Trophoblast cell (in vitro differentiated cells and primary cell): ENCODE data around the gene WDR90.

Experiments used
- DNase-seq, 2 donors: peaks; one replicate each; pipeline ENCODE4 v3.0.0-alpha.2; 2016
- H2AFZ ChIP-seq: 2 replicates; pipeline ENCODE4 v1.6.1; 2013; ENCODE audit warnings: low read length, moderate library complexity, mild to moderate bottlenecking; ENCODE audit not compliant: insufficient read depth, poor library complexity
- H2AK5ac ChIP-seq: 2 replicates; pipeline ENCODE4 v1.6.1; 2013; ENCODE audit warnings: mild to moderate bottlenecking, low read length
- H2BK120ac ChIP-seq: 2 replicates; pipeline ENCODE4 v1.6.1; 2013; ENCODE audit warnings: low read length, mild to moderate bottlenecking, moderate library complexity; ENCODE audit not compliant: insufficient read depth, poor library complexity
- H2BK12ac ChIP-seq: 2 replicates; pipeline ENCODE4 v1.6.1; 2013; ENCODE audit warnings: mild to moderate bottlenecking, low read length, moderate library complexity
- H2BK5ac ChIP-seq: 2 replicates; pipeline ENCODE4 v1.6.1; 2013; ENCODE audit warnings: low read length, low read depth, moderate library complexity, mild to moderate bottlenecking; ENCODE audit not compliant: poor library complexity
- H3K14ac ChIP-seq: 2 replicates; pipeline ENCODE4 v1.6.1; 2013; ENCODE audit warnings: mild to moderate bottlenecking, low read length
- H3K18ac ChIP-seq: 2 replicates; pipeline ENCODE4 v1.6.1; 2013; ENCODE audit warnings: mild to moderate bottlenecking, low read length
- H3K23ac ChIP-seq: 2 replicates; pipeline ENCODE4 v1.6.1; 2013; ENCODE audit warnings: low read length
- H3K27ac ChIP-seq: 2 replicates; pipeline ENCODE4 v1.5.1; 2013; ENCODE audit warnings: low read depth, mild to moderate bottlenecking, inconsistent platforms, low read length, moderate library complexity
- H3K27me3 ChIP-seq: 2 replicates; pipeline ENCODE4 v1.6.1; 2013; ENCODE audit warnings: inconsistent platforms, mild to moderate bottlenecking, low read length, moderate library complexity; ENCODE audit not compliant: insufficient read depth
- H3K36me3 ChIP-seq, 2 experiments: 1 replicate in 1 of 2; 2 replicates in 1 of 2; pipeline ENCODE4 v1.6.1; 2013; ENCODE audit warnings: low read length in 2 of 2, mild to moderate bottlenecking in 2 of 2, moderate library complexity in 1 of 2; ENCODE audit not compliant: insufficient read depth in 2 of 2, control insufficient read depth in 1 of 2
- H3K4ac ChIP-seq: 2 replicates; pipeline ENCODE4 v1.6.1; 2013; ENCODE audit warnings: low read depth, mild to moderate bottlenecking, low read length, moderate library complexity
- H3K4me1 ChIP-seq, 2 experiments: 1 replicate in 1 of 2; 2 replicates in 1 of 2; pipeline ENCODE4 v1.6.1; 2013; ENCODE audit warnings: low read length in 2 of 2, mild to moderate bottlenecking in 2 of 2, moderate library complexity in 1 of 2; ENCODE audit not compliant: insufficient read depth in 2 of 2, control insufficient read depth in 1 of 2
- H3K4me2 ChIP-seq: 2 replicates; pipeline ENCODE4 v1.6.1; 2013; ENCODE audit warnings: inconsistent platforms, mild to moderate bottlenecking, low read length, moderate library complexity
- H3K4me3 ChIP-seq: 2 replicates; pipeline ENCODE4 v1.5.1; 2013; ENCODE audit warnings: mild to moderate bottlenecking, low read depth, low read length, inconsistent platforms
- H3K79me1 ChIP-seq: one replicate; pipeline ENCODE4 v1.6.1; 2013; ENCODE audit warnings: low read length
- H3K79me2 ChIP-seq: 2 replicates; pipeline ENCODE4 v1.6.1; 2013; ENCODE audit warnings: low read length, mild to moderate bottlenecking; ENCODE audit not compliant: control insufficient read depth, insufficient read depth, poor library complexity
- H3K9ac ChIP-seq: 2 replicates; pipeline ENCODE4 v1.6.1; 2013; ENCODE audit warnings: mild to moderate bottlenecking, low read length
- H3K9me3 ChIP-seq: 2 replicates; pipeline ENCODE4 v1.6.1; 2013; ENCODE audit warnings: low read depth, mild to moderate bottlenecking, control low read depth, inconsistent platforms, low read length; ENCODE audit not compliant: insufficient read depth
- H4K12ac ChIP-seq: 2 replicates; pipeline ENCODE4 v1.6.1; 2013; ENCODE audit warnings: low read depth, mild to moderate bottlenecking, low read length, moderate library complexity
- H4K8ac ChIP-seq: 2 replicates; pipeline ENCODE4 v1.6.1; 2013; ENCODE audit warnings: low read depth, mild to moderate bottlenecking, low read length, moderate library complexity
- H4K91ac ChIP-seq: one replicate; pipeline ENCODE4 v1.6.1; 2013; ENCODE audit warnings: low read depth, mild to moderate bottlenecking, low read length, moderate library complexity
- WGBS: extraction: QIAGEN DNeasy Blood & Tissue Kit; methylation state at CpG from one replicate; pipeline ENCODE4 v1.1.7; 2013; ENCODE audit warnings: missing lambda C conversion rate; ENCODE audit not compliant: insufficient read length, insufficient coverage; ENCODE audit errors: extremely low coverage; 5-methylcytosine and 5-hydroxymethylcytosine counted together

The WDR90 gene

DNA sequence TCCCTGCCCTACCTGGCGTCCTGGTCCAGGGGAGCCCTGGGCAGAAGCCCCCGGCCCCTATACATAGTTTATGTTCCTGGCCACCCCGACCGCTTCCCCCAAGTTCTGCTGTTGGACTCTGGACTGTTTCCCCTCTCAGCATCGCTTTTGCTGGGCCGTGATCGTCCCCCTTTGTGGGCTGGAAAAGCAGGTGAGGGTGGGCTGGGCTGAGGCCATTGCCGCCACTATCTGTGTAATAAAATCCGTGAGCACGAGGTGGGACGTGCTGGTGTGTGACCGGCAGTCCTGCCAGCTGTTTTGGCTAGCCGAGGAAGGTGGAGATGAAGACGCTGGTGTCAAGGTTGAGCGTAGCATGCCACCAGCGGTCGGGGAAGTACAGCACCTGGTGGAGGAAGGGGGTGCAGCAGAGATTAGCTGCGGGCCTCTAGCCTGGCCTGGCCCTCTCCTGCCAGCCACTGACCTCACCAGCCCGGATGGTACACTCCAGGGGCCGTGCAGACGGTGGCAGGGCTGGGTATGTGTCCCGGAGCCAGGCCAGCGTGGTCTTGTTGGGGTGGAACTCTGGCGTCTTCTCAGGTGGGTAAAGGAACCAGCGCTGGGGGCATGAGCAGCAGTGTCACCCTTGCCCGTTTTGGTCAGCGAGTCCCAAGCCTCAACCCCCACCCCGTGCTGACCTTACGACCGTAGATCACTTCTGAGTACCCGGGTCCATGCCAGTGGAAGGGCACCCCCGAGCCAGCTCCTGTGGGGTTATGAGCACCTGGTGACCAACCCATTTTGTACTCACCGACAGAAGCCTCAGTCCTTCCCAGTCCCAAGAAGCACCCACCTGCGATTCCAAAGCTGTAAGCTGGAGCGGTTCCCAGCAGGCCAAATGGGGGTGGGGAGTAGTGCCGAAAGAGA lies 33.6 kb downstream of the WDR90 start:
- WGBS: no CpG with 5 or more reads among the region's 36 CpGs
- no peak for DNase-seq
- Histone ChIP-seq H3K79me1 (peaks cover 14% of the 10 kb centered on the region), H3K27ac (no peak overlapping the region), H3K23ac (no peak overlapping the region), H3K4ac (peak overlapping the region; percentile 5), H3K14ac (no peak overlapping the region), H2BK5ac (no peak overlapping the region), H4K8ac (no peak overlapping the region), H3K9ac (peak overlapping the region; percentile 30), H2BK12ac (no peak overlapping the region), H2BK120ac (no peak overlapping the region), H2AK5ac (no peak overlapping the region), H3K79me2 (peaks cover 21% of the 10 kb centered on the region), H3K18ac (no peak overlapping the region), H4K91ac (no peak overlapping the region), H4K12ac (no peak overlapping the region), H2AFZ (no peak overlapping the region), H3K9me3 (peaks cover 6% of the 10 kb centered on the region), H3K4me2 (peak overlapping the region; percentile 90), H3K36me3 (peaks cover 52 to 57% of the 10 kb centered on the region in 2 experiments), H3K4me3 (no peak overlapping the region), H3K4me1 (peaks cover 27 to 32% of the 10 kb centered on the region in 2 experiments), H3K27me3 (no peaks in the 10 kb centered on the region)

GRCh38 chr16:683396-684070 lies 34.4 kb downstream of the WDR90 start:
- Histone ChIP-seq H4K8ac (peak overlapping the region; percentile 81), H3K36me3 (peaks cover 54 to 57% of the 10 kb centered on the region in 2 experiments), H2BK12ac (no peak overlapping the region), H3K9me3 (peaks cover 6% of the 10 kb centered on the region), H3K4me1 (peaks cover 27 to 32% of the 10 kb centered on the region in 2 experiments), H3K18ac (peak overlapping the region; percentile 60), H3K4me2 (peak overlapping the region; percentile 90), H2AFZ (peak overlapping the region; percentile 67), H4K12ac (peak overlapping the region; percentile 81), H3K9ac (peak overlapping the region; percentile 81), H4K91ac (peak overlapping the region; percentile 92), H3K4ac (peak overlapping the region; percentile 18), H3K27me3 (no peaks in the 10 kb centered on the region), H3K79me2 (peaks cover 21% of the 10 kb centered on the region), H3K27ac (peak overlapping the region; percentile 59), H3K79me1 (peaks cover 14% of the 10 kb centered on the region), H3K14ac (peak overlapping the region; percentile 97), H2BK120ac (peak overlapping the region; percentile 55), H3K4me3 (peak overlapping the region; percentile 98), H2AK5ac (peak overlapping the region; percentile 97), H2BK5ac (peak overlapping the region; percentile 47), H3K23ac (no peak overlapping the region)
- no CpG with 5 or more reads among the region's 57 CpGs for WGBS
- DNase-seq: peak in 1 of 2 donors; percentile 30

DNA sequence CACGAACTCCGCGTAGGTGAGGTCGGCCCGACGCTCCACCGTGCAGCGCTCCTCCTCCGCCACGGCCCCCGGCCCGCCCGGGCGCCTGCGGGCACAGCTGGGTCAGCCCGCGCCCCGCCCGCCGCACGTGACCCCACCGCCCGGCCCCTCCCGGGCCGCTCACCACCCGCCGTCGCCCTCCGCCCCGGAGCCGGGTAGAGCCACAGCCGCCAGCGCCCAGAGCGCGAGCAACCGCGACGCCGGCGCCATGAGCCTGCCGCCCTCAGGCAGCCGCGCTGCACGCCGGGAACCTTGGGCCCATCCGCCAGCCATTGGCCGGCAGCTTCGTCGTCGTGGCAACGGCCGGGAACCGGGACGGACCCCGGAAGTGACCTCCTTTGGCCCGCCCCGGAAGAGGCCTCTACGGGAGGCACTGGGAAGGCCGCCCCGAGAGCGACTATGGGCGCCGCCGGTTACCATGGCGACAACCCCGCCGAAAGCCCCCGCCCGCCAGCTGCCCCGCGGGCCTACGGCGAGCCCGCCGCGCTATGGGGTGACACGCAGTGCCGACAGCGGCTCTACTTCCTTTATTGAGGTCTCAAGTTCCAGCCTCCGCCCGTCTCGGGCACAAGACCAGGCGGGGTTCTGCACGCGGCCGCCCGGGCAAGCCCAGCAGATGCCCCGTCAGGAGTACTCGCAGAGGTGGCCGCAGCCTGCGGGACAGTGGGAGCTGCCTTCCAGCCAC lies 35.1 kb downstream of the WDR90 start, which contains the start of gene JMJD8:
Gene JMJD8, minus strand, starts transcription at position 264 of the 724 bp plus-strand sequence. Its CDS starts 15 bp downstream, at position 249.
- DNase-seq: peak; percentile 94 to 95
- no peak within 1 kb of the TSS for H2BK12ac ChIP-seq
- peak within 1 kb of the TSS; percentile 92 for H4K91ac ChIP-seq
- peak within 1 kb of the TSS; percentile 81 for H4K12ac ChIP-seq
- no CpG with 5 or more reads among the region's 91 CpGs for WGBS
- H3K79me2 ChIP-seq: peaks cover 21% of the 10 kb centered on the region
- H2BK120ac ChIP-seq: peak within 1 kb of the TSS; percentile 55
- H3K27me3 ChIP-seq: no peaks in the 10 kb centered on the region
- H3K79me1 ChIP-seq: peaks cover 14% of the 10 kb centered on the region
- H2AFZ ChIP-seq: peak within 1 kb of the TSS; percentile 70
- peak within 1 kb of the TSS; percentile 81 for H3K9ac ChIP-seq
- peak within 1 kb of the TSS; percentile 59 for H3K27ac ChIP-seq
- H3K9me3 ChIP-seq: peaks cover 6% of the 10 kb centered on the region
- H3K18ac ChIP-seq: peak within 1 kb of the TSS; percentile 60
- peak within 1 kb of the TSS; percentile 97 for H2AK5ac ChIP-seq
- peak within 1 kb of the TSS; percentile 90 for H3K4me2 ChIP-seq
- H2BK5ac ChIP-seq: peak within 1 kb of the TSS; percentile 47
- H3K4me1 ChIP-seq: peaks cover 24 to 32% of the 10 kb centered on the region in 2 experiments
- H4K8ac ChIP-seq: peak within 1 kb of the TSS; percentile 92
- H3K14ac ChIP-seq: peak within 1 kb of the TSS; percentile 97
- peaks cover 54 to 57% of the 10 kb centered on the region in 2 experiments for H3K36me3 ChIP-seq
- peak within 1 kb of the TSS; percentile 18 for H3K4ac ChIP-seq
- peak within 1 kb of the TSS; percentile 98 for H3K4me3 ChIP-seq
- no peak within 1 kb of the TSS for H3K23ac ChIP-seq
